HepG2 (cell line): ENCODE measurements around the gene STPG4. TPM values are rescaled to one million over a fixed set of nuclear protein-coding genes. Genes with fewer than 3 reads are reported as not detected.
A peak's percentile ranks its signal among the peaks of the same experiment; 100 is the strongest.

Experiments
- ATAC-seq: fragments of 200-7000 bp; cut with Tn5 transposase; 3 replicates; pipeline ENCODE4 v1.9.1; 2020; ENCODE audit warnings: mild to moderate bottlenecking, moderate library complexity
- BruUV-seq: library from RNA; stranded (reverse); fragments of 400-500 nt; replicated peaks from 2 replicates; lab custom pipeline; 2021; lab: Mats Ljungman, UMichigan
- CTCF ChIA-PET: fragments of 300-600 bp; formaldehyde crosslinking; extraction: SDS; loops from one replicate; lab custom pipeline; 2021; ENCODE audit warnings: low total read pairs, inconsistent platforms, low intra/inter-chr PET ratio; lab: Yijun Ruan, JAX
- POLR2A ChIA-PET: fragments of 350-600 bp; sonication (Branson Sonifier 250); formaldehyde crosslinking; loops from one replicate; lab custom pipeline; 2020; ENCODE audit warnings: antibody characterized with exemption, inconsistent platforms; lab: Yijun Ruan, JAX
- DNase-seq: peaks from one replicate; pipeline ENCODE4 v3.0.0-alpha.2; 2015; ENCODE audit warnings: low spot score
- FAIRE-seq: peaks from 3 replicates; lab custom pipeline; 2011; peaks lifted over from hg19 to GRCh38; lab: Jason Lieb, UNC
- H2AFZ ChIP-seq: one replicate; pipeline ENCODE4 v1.6.1; 2011; ENCODE audit warnings: low read length, inconsistent platforms
- H3K27ac ChIP-seq: fragments of 300-600 bp; 3 replicates; pipeline ENCODE4 v1.8.0; 2011; ENCODE audit warnings: mixed run types, mild to moderate bottlenecking, mixed read lengths, low read length, inconsistent platforms; ENCODE audit not compliant: insufficient read depth; ENCODE audit errors: extremely low read length
- H3K27me3 ChIP-seq, 2 experiments: fragments of 200-600 bp in 1 of 2; 2 replicates in 1 of 2; 3 replicates in 1 of 2; pipeline versions ENCODE4 v1.6.0 to v1.8.0; 2011; ENCODE audit warnings: low read length in 2 of 2, mild to moderate bottlenecking in 2 of 2, moderate library complexity in 2 of 2, inconsistent platforms in 1 of 2; ENCODE audit not compliant: insufficient read depth in 2 of 2, control insufficient read depth in 1 of 2
- H3K36me3 ChIP-seq, 2 experiments: fragments of 200-600 bp in 1 of 2; replicated peaks in 1 of 2; 2 replicates in 1 of 2; 3 replicates in 1 of 2; pipeline versions ENCODE4 v1.5.1 to v1.8.0; 2011; ENCODE audit warnings: low read length in 2 of 2, inconsistent platforms in 1 of 2; ENCODE audit not compliant: insufficient read depth in 2 of 2, control insufficient read depth in 1 of 2
- H3K4me1 ChIP-seq: 2 replicates; pipeline ENCODE4 v1.5.1; 2012; ENCODE audit warnings: low read length, inconsistent platforms; ENCODE audit not compliant: insufficient read depth
- H3K4me2 ChIP-seq: 2 replicates; pipeline ENCODE4 v1.6.0; 2011; ENCODE audit warnings: low read depth, low read length, inconsistent platforms
- H3K4me3 ChIP-seq, 3 experiments: fragments of 200-600 bp in 1 of 3; sonication (generic), shearing (Covaris generic) in 1 of 3; replicated peaks in 1 of 3; 2 replicates each; pipeline ENCODE4 v1.5.1; 2011 to 2016; ENCODE audit warnings: low read length in 3 of 3, inconsistent platforms in 2 of 3, low read depth in 2 of 3, mild to moderate bottlenecking in 2 of 3, control low read depth in 1 of 3, mixed read lengths in 1 of 3; ENCODE audit not compliant: insufficient read depth in 1 of 3
- H3K79me2 ChIP-seq: one replicate; pipeline ENCODE4 v1.6.1; 2011; ENCODE audit warnings: low read length, inconsistent platforms; ENCODE audit not compliant: insufficient read depth
- H3K9ac ChIP-seq: 2 replicates; pipeline ENCODE4 v1.6.0; 2011; ENCODE audit warnings: mild to moderate bottlenecking, low read depth, low read length, inconsistent platforms; ENCODE audit not compliant: insufficient read depth
- H3K9me3 ChIP-seq: 2 replicates; pipeline ENCODE4 v1.5.1; 2012; ENCODE audit warnings: mild to moderate bottlenecking, low read length
- H4K20me1 ChIP-seq: 2 replicates; pipeline ENCODE4 v1.6.0; 2011; ENCODE audit warnings: inconsistent platforms, mild to moderate bottlenecking, low read length, moderate library complexity; ENCODE audit not compliant: insufficient read depth
- CTCF ChIP-seq: sonication (generic); formaldehyde crosslinking; IDR thresholded peaks from 2 replicates; pipeline ENCODE4 v1.5.0; 2020; ENCODE audit warnings: mild to moderate bottlenecking, missing genetic modification reagents, moderate library complexity
- FOXM1 ChIP-seq: sonication (generic); formaldehyde crosslinking; IDR thresholded peaks from 2 replicates; pipeline ENCODE4 v1.5.0; 2020; ENCODE audit warnings: missing genetic modification reagents
- PRDM15 ChIP-seq: sonication (generic); formaldehyde crosslinking; IDR thresholded peaks from 2 replicates; pipeline ENCODE4 v1.4.0; 2020; ENCODE audit warnings: missing genetic modification reagents
- STAG1 ChIP-seq: sonication (generic); formaldehyde crosslinking; IDR thresholded peaks from 2 replicates; pipeline ENCODE4 v1.4.0; 2020; ENCODE audit warnings: missing genetic modification reagents
- TRIM24 ChIP-seq: sonication (generic); formaldehyde crosslinking; IDR thresholded peaks from 2 replicates; pipeline ENCODE4 v1.8.0; 2022; ENCODE audit warnings: mild to moderate bottlenecking, missing genetic modification reagents
- UBTF ChIP-seq: sonication (generic); formaldehyde crosslinking; IDR thresholded peaks from 2 replicates; pipeline ENCODE4 v1.4.0; 2020; ENCODE audit warnings: mild to moderate bottlenecking, missing genetic modification reagents
- ZNF18 ChIP-seq: sonication (generic); formaldehyde crosslinking; IDR thresholded peaks from 2 replicates; pipeline ENCODE4 v1.8.0; 2022; ENCODE audit warnings: mild to moderate bottlenecking, missing genetic modification reagents; ENCODE audit not compliant: insufficient replicate concordance
- ZNF691 ChIP-seq: sonication (generic); formaldehyde crosslinking; IDR thresholded peaks from 2 replicates; pipeline ENCODE4 v1.4.0; 2020; ENCODE audit warnings: missing genetic modification reagents, low read depth, mild to moderate bottlenecking, borderline replicate concordance
- WGBS: methylation state at CpG from one replicate; pipeline ENCODE4 v1.1.6; 2017; ENCODE audit warnings: low lambda C conversion rate; 5-methylcytosine and 5-hydroxymethylcytosine counted together
- in situ Hi-C: cut with HindIII; loops from 2 replicates; pipeline ENCODE4 v1.10.0; 2017; ENCODE audit warnings: low pct_unique_long_range_greater_than_20kb; ENCODE audit not compliant: extremely low pct_ligation_motif_present
- intact Hi-C: fragments of 100-400 bp; cut with micrococcal nuclease; formaldehyde crosslinking; loops from one replicate; pipeline ENCODE4 v1.10.0; 2022; ENCODE audit not compliant: unreplicated experiment
- polyA plus RNA-seq, 8 experiments: library from polyadenylated mRNA; depleted of rRNA in 3 of 8; stranded (reverse) in 7 of 8; unstranded in 1 of 8; fragments of >200 nt; fragmentation: Illumina TruSeq in 4 of 8; extraction: Trizol in 4 of 8; gene quantifications; 2 replicates each; pipeline versions ENCODE4 v1.2.1 to v1.2.3, GENCODE V29; 2011 to 2016; ENCODE audit warnings: low read depth in 4 of 8, missing spikeins in 1 of 8, mixed read lengths in 1 of 8; ENCODE audit not compliant: insufficient read depth in 1 of 8
- total RNA-seq, 5 experiments: library from RNA; depleted of rRNA; stranded (reverse); fragments of >200 nt; fragmentation: Illumina TruSeq; extraction: Trizol; gene quantifications; 2 replicates each; pipeline ENCODE4 v1.2.3, GENCODE V29; 2016; ENCODE audit warnings: low read depth in 1 of 5

STPG4 gene
- total and polyA plus RNA-seq, 2 of the 13 experiments (the other 11 are each of a cell fraction or from before 2014, with no cell fraction given) = 0.11 to 0.15 TPM

- 74% methylated on average over 6 of the region's 7 CpGs for WGBS
- no peak for FAIRE-seq
- peak; percentile 23 for ATAC-seq
Observed at GRCh38 chr2:47127862-47128543, 27.1 kb downstream of the STPG4 start.

More at GRCh38 chr2:47127862-47128543, 27.1 kb downstream of the STPG4 start:
- intact Hi-C loops = loop anchor here (5.0 kb wide), 1 partner anchor 34 kb away; no protein-coding TSS in a partner anchor
- H3K9me3 ChIP-seq = no peaks in the 10 kb centered on the region
- BruUV-seq = no TSS peak
- no peak overlapping the region for H3K27ac ChIP-seq
- CTCF ChIA-PET = no interaction called here
- H3K4me1 ChIP-seq = peaks cover 44% of the 10 kb centered on the region
- no peak for DNase-seq
- H3K4me3 ChIP-seq = no peak overlapping the region
- no peak overlapping the region for H3K9ac ChIP-seq
- H3K36me3 ChIP-seq = no peaks in the 10 kb centered on the region
- no peak overlapping the region for H3K4me2 ChIP-seq
- H2AFZ ChIP-seq = no peak overlapping the region
- TF ChIP-seq PRDM15 (CRISPR knock-in tag) (no peak), STAG1 (CRISPR knock-in tag) (peak; percentile 67), FOXM1 (CRISPR knock-in tag) (no peak), UBTF (no peak), TRIM24 (CRISPR knock-in tag) (no peak), ZNF691 (0 out of 2 replicates have a peak, but pooled peaks have one; percentile 9), CTCF (CRISPR knock-in tag) (peak; percentile 54), ZNF18 (CRISPR knock-in tag) (no peak)
- POLR2A ChIA-PET = interaction anchor here (1.4 to 2.9 kb wide), 3 partner anchors 31 to 57 kb away, joined by 3 to 34 read pairs (median 5); no protein-coding TSS in a partner anchor
- H3K27me3 ChIP-seq = no peaks in the 10 kb centered on the region
- in situ Hi-C loops = no loop called here
- H3K79me2 ChIP-seq = no peaks in the 10 kb centered on the region
- no peaks in the 10 kb centered on the region for H4K20me1 ChIP-seq
